ENCODE results near the gene FLNC.

Gene FLNC

GRCh38 chr7:128790315-128791041, 39.7 kb upstream of the FLNC start:
- H3K4me3 ChIP-seq (replicated peaks; ENCODE audit: low read depth, low read length): peak overlapping the region; percentile 67
- TF ChIP-seq CTCF (IDR thresholded peaks at IDR 0.05; ENCODE audit: low read length, missing control alignments): no peak
- no peak for DNase-seq (ENCODE audit: low read depth)

GRCh38 chr7:128791121-128791971, 38.9 kb upstream of the FLNC start, which contains the start of gene CCDC136:
Gene CCDC136, plus strand, starts transcription at chr7:128791968. Its CDS starts 444 bp downstream, at chr7:128792412.
- H3K4me3 ChIP-seq (replicated peaks; ENCODE audit: low read depth, low read length): peak within 1 kb of the TSS; percentile 67
- TF ChIP-seq CTCF (IDR thresholded peaks at IDR 0.05; ENCODE audit: low read length, missing control alignments): no peak
- no peak for DNase-seq (ENCODE audit: low read depth)

- no peak for TF ChIP-seq CTCF (IDR thresholded peaks at IDR 0.05; ENCODE audit: low read length, missing control alignments)
- DNase-seq (ENCODE audit: low read depth): no peak
- H3K4me3 ChIP-seq (replicated peaks; ENCODE audit: low read depth, low read length): peak overlapping the region; percentile 67
Observed at GRCh38 chr7:128791972-128792327, 38.3 kb upstream of the FLNC start.

GRCh38 chr7:128792471-128793180, 37.6 kb upstream of the FLNC start:
- no peak for DNase-seq (ENCODE audit: low read depth)
- no peak overlapping the region for H3K4me3 ChIP-seq (replicated peaks; ENCODE audit: low read depth, low read length)
- no peak for TF ChIP-seq CTCF (IDR thresholded peaks at IDR 0.05; ENCODE audit: low read length, missing control alignments)

GRCh38 chr7:128793181-128793547, 37.0 kb upstream of the FLNC start:
- no peak overlapping the region for H3K4me3 ChIP-seq (replicated peaks; ENCODE audit: low read depth, low read length)
- no peak for DNase-seq (ENCODE audit: low read depth)
- no peak for TF ChIP-seq CTCF (IDR thresholded peaks at IDR 0.05; ENCODE audit: low read length, missing control alignments)

- DNase-seq (ENCODE audit: low read depth): no peak
- H3K4me3 ChIP-seq (replicated peaks; ENCODE audit: low read depth, low read length): no peak overlapping the region
- no peak for TF ChIP-seq CTCF (IDR thresholded peaks at IDR 0.05; ENCODE audit: low read length, missing control alignments)
Observed at GRCh38 chr7:128794020-128794419, 36.2 kb upstream of the FLNC start.
